A673 (cell line): ENCODE data around the gene NCAPH2. TPM values are rescaled to one million over a fixed set of nuclear protein-coding genes. Genes with fewer than 3 reads are reported as not detected.
"Not testable (repeated sequence)": the region's sequence is repeated elsewhere in the genome, so short reads cannot be mapped to it uniquely, and the experiment has no call there.

Experiments
- BruUV-seq: library from RNA; stranded (reverse); fragments of 400-500 nt; replicated peaks from 2 replicates; lab custom pipeline; 2021; lab: Mats Ljungman, UMichigan
- CTCF ChIA-PET: fragments of 300-600 bp; sonication (Branson Sonifier 250); formaldehyde crosslinking; loops from one replicate; lab custom pipeline; 2022; ENCODE audit warnings: antibody characterized with exemption; lab: Charles Lee
- POLR2A ChIA-PET: fragments of 300-600 bp; sonication (Branson Sonifier 250); formaldehyde crosslinking; loops from one replicate; lab custom pipeline; 2022; ENCODE audit warnings: antibody characterized with exemption; ENCODE audit not compliant: low non-redundant PET; lab: Charles Lee
- DNase-seq: peaks from one replicate; pipeline ENCODE4 v3.0.0-alpha.2; 2015; ENCODE audit warnings: low spot score
- H3K27ac ChIP-seq: fragments of 200-600 bp; sonication (generic); 2 replicates; pipeline ENCODE4 v1.5.1; 2016; ENCODE audit warnings: mixed run types, low read depth, mild to moderate bottlenecking, mixed read lengths, antibody characterized with exemption, low read length; ENCODE audit not compliant: poor library complexity, severe bottlenecking
- H3K27me3 ChIP-seq: fragments of 200-600 bp; sonication (generic); replicated peaks from 2 replicates; pipeline ENCODE4 v1.6.1; 2017; ENCODE audit warnings: mixed run types, low read depth, mild to moderate bottlenecking, mixed read lengths, antibody characterized with exemption, low read length; ENCODE audit not compliant: insufficient read depth, poor library complexity
- H3K36me3 ChIP-seq: fragments of 200-600 bp; sonication (generic); 2 replicates; pipeline ENCODE4 v1.6.1; 2016; ENCODE audit warnings: mixed run types, mild to moderate bottlenecking, mixed read lengths, antibody characterized with exemption, low read length; ENCODE audit not compliant: insufficient read depth, poor library complexity, severe bottlenecking
- H3K4me1 ChIP-seq: fragments of 200-600 bp; sonication (generic); 2 replicates; pipeline ENCODE4 v1.6.1; 2017; ENCODE audit warnings: mixed run types, mild to moderate bottlenecking, mixed read lengths, antibody characterized with exemption, low read length; ENCODE audit not compliant: insufficient read depth, poor library complexity, severe bottlenecking
- H3K4me3 ChIP-seq: fragments of 200-600 bp; sonication (generic); 2 replicates; pipeline ENCODE4 v1.5.1; 2016; ENCODE audit warnings: low read depth, mixed run types, mild to moderate bottlenecking, mixed read lengths, low read length; ENCODE audit not compliant: poor library complexity, severe bottlenecking
- H3K9me3 ChIP-seq: fragments of 200-600 bp; sonication (generic); 2 replicates; pipeline ENCODE4 v1.6.1; 2016; ENCODE audit warnings: mixed run types, low read depth, mild to moderate bottlenecking, mixed read lengths, antibody characterized with exemption, low read length; ENCODE audit not compliant: poor library complexity, severe bottlenecking
- CTCF ChIP-seq: fragments of 300-800, 200-600 bp; sonication (generic); conservative IDR thresholded peaks from 2 replicates; pipeline ENCODE4 v1.5.1; 2017; ENCODE audit warnings: low read depth, mild to moderate bottlenecking, antibody characterized with exemption, low read length, moderate library complexity, mixed read lengths
- EZH2 ChIP-seq: fragments of 200-600 bp; sonication (generic); IDR thresholded peaks from 2 replicates; pipeline ENCODE4 v1.6.1; 2017; ENCODE audit warnings: borderline replicate concordance, low read depth, mild to moderate bottlenecking, mixed read lengths, antibody characterized with exemption, low read length; ENCODE audit not compliant: poor library complexity, severe bottlenecking
- intact Hi-C: fragments of 100-400 bp; cut with micrococcal nuclease; formaldehyde crosslinking; loops from one replicate; pipeline ENCODE4 v1.10.0; 2022; ENCODE audit not compliant: unreplicated experiment
- total RNA-seq: library from RNA; stranded (reverse); gene quantifications from 2 replicates; pipeline ENCODE4 v1.2.3, GENCODE V29; 2021

The NCAPH2 gene
- total RNA-seq, 1 experiment from 2014 or later: 135 TPM

- Histone ChIP-seq H3K27ac (no peak overlapping the region), H3K4me3 (no peak overlapping the region), H3K36me3 (no peaks in the 10 kb centered on the region), H3K9me3 (no peaks in the 10 kb centered on the region), H3K27me3 (no peaks in the 10 kb centered on the region), H3K4me1 (peaks cover 24% of the 10 kb centered on the region)
- BruUV-seq: no TSS peak
- TF ChIP-seq EZH2 (no peak), CTCF (no peak)
- DNase-seq: no peak
- POLR2A ChIA-PET: no interaction called here
- CTCF ChIA-PET: interaction anchor here (0.6 to 4.1 kb wide), 2 partner anchors 15 to 80 kb away, joined by 8 to 19 read pairs; partner anchors contain the start of gene SCO2
- intact Hi-C loops: loop anchor here (10.0 kb wide), 1 partner anchor 64 kb away; the partner anchor contains the start of gene MAPK8IP2
Observed at GRCh38 chr22:50540381-50540780, 32.4 kb downstream of the NCAPH2 start.

GRCh38 chr22:50541667-50542026 is 33.6 kb downstream of the NCAPH2 start:
- H3K36me3 ChIP-seq, BruUV-seq, H3K27ac ChIP-seq, DNase-seq, H3K9me3 ChIP-seq, CTCF ChIA-PET, H3K4me3 ChIP-seq, POLR2A ChIA-PET, H3K27me3 ChIP-seq: not testable (repeated sequence)
- intact Hi-C loops: loop anchor here (10.0 kb wide), 1 partner anchor 63 kb away; the partner anchor contains the start of gene MAPK8IP2
- peaks cover 30% of the 10 kb centered on the region for H3K4me1 ChIP-seq

DNA sequence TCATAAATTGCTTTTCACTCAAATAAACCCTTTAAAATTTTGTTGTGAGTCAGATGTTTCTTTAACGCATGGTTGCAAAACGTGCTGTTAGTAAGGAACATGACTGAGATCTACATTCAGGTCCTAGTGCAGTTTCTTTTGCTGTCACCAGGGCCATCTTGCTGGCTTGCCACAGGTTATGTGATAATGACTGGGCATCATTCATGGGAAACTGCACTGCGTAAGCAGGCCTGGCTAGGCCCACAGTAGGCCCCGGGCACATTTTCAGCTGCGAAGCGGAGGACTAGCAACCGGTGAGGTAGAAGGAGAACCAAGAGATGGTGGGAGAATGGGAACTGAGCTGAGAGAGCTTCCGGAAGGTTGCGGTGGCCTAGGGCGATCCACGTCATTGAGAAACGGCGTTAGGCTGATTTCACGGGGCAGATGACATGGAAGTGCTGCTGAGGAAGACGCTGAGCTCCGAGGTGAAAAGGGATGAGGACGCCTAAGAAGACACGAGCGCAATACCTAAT is 34.4 kb downstream of the NCAPH2 start:
- POLR2A ChIA-PET: no interaction called here
- Histone ChIP-seq H3K27ac (no peak overlapping the region), H3K9me3 (no peaks in the 10 kb centered on the region), H3K36me3 (no peaks in the 10 kb centered on the region), H3K27me3 (no peaks in the 10 kb centered on the region), H3K4me3 (no peak overlapping the region), H3K4me1 (peaks cover 30% of the 10 kb centered on the region)
- DNase-seq: no peak
- CTCF ChIA-PET: no interaction called here
- intact Hi-C loops: loop anchor here (10.0 kb wide), 1 partner anchor 62 kb away; the partner anchor contains the start of gene MAPK8IP2
- TF ChIP-seq EZH2: no peak
- no peak for TF ChIP-seq CTCF
- BruUV-seq: no TSS peak
